ENCODE results near the gene SDCCAG8. TPM values are rescaled to one million over a fixed set of nuclear protein-coding genes. Genes with fewer than 3 reads are reported as not detected.
A peak's percentile ranks its signal among the peaks of the same experiment; 100 is the strongest.

The SDCCAG8 gene
- total RNA-seq, 1 donor = 26.1 TPM

GRCh38 chr1:243414152-243414494, 158.3 kb downstream of the SDCCAG8 start:
- DNase-seq (ENCODE audit: low read depth in 2 of 3, low spot score in 2 of 3) = no peak

DNA sequence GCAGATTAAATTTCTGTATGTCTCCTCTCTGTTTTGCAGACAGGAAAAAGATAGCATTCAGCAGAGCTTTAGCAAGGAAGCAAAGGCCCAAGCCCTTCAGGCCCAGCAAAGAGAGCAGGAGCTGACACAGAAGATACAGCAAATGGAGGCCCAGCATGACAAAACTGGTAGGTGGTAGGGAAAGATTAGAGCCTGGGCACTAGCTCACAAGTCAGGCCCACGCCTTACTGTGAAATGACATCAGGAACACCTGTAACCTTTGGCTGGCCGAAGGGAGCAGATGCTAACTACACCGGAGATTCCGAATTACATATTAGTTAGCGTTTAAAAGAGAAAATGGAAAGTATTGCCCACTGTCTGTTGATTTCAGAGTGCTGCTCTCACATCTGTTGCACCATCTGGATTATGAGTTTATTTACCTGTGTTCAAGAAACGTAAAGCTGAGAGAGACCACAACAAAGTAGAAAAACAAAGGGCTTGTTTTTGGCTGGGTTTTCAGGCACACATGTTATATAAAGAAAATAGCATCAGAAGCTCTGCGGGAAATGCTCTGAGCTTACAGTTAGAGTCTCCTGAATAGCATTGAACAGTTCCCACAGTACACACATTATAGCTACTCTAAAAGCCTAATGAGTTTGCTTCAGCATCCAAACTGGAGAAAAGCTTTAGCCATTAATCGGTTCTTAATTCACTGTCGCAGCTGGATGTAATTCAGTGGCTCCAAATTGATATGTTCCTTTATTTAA, 160.0 kb downstream of the SDCCAG8 start:
- DNase-seq (ENCODE audit: low read depth in 2 of 3, low spot score in 2 of 3) = no peak

DNA sequence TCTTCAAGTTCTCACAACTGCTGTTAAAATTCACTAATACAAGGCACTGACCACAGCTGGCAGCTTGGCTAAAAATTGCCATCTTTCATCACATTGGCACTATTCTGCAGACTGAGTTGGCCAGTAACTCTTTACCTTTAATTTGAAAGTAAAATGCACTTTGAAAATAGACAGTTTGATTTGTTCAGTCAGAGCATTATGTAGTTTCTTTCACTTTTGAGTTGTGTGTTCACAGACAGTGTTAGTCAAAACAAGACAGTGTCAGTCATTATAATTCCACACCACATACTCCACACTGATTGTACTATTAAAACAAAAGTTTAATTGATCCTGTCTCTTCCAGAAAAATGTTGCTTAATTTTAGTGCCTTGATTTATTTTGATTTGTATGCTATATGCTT, 160.7 kb downstream of the SDCCAG8 start:
- DNase-seq (ENCODE audit: low read depth in 2 of 3, low spot score in 2 of 3) = no peak

- no peak for DNase-seq (ENCODE audit: low read depth in 2 of 3, low spot score in 2 of 3)
Measured at GRCh38 chr1:243420016-243420945, 164.4 kb downstream of the SDCCAG8 start.

GRCh38 chr1:243420946-243421685, 165.3 kb downstream of the SDCCAG8 start:
- DNase-seq (ENCODE audit: low read depth in 2 of 3, low spot score in 2 of 3) = no peak

GRCh38 chr1:243421784-243422183, 165.9 kb downstream of the SDCCAG8 start:
- peak in 2 of 3 donors; percentile 81 to 95 for DNase-seq (ENCODE audit: low read depth in 2 of 3, low spot score in 2 of 3)

- DNase-seq (ENCODE audit: low read depth in 2 of 3, low spot score in 2 of 3) = no peak
Measured at GRCh38 chr1:243422362-243422761, 166.5 kb downstream of the SDCCAG8 start.

DNA sequence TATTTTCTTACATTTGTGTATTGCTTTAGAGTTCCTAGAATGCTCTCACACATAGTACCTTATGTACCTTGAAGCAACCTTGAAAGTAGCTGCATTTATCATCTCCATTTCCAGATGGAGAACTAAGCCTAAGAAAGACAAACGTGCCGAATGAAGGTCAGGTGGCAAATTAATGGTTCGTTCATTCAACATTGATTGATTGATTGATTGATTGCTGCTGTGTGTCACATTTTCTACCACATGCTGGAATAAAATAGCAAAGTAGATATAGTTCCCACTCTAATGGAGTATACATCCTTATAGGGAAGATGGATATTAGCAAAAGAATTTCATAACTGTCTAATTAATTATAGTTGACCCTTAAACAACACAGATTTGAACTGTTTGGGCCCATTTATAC, 172.2 kb downstream of the SDCCAG8 start:
- DNase-seq (ENCODE audit: low read depth in 2 of 3, low spot score in 2 of 3) = no peak

- DNase-seq (ENCODE audit: low read depth in 2 of 3, low spot score in 2 of 3) = no peak
Measured at GRCh38 chr1:243428617-243429342, 172.9 kb downstream of the SDCCAG8 start.

DNA sequence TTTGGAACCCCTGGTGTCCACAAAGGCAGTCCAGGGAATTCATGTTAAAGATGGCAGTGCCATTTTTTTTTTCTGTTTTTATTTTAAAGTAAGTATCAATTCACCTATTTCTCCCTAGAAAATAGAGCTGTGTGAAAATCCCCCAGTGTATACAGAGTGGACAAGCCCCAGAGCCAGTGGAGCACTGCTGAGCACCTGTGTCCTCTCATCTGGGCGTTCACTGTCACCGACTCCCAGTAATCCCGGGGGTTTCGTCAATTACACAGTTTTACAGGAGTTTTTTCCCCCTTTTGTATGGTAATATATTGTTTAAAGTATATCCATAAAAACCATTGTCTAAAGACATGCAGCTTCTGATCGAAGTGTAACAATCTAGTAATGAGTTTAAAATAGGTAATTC, 175.8 kb downstream of the SDCCAG8 start:
- no peak for DNase-seq (ENCODE audit: low read depth in 2 of 3, low spot score in 2 of 3)

DNA sequence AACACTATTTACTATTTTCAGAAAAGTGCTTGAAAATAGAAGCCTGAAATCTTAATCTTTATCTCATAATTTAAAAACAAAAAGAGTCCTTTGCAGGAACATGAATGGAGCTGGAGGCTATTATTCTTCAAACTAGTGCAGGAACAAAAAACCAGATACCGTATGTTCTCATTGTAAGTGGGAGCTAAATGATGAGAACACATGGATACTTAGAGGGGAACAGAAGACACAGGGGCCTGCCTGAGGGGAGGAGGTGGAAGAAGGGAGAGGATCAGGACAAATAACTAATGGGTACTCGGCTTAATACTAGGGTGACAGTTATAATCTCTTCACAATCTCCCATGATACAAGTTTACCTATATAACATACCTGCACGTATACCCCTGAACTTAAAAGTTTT, 176.3 kb downstream of the SDCCAG8 start:
- DNase-seq (ENCODE audit: low read depth in 2 of 3, low spot score in 2 of 3) = no peak

DNA sequence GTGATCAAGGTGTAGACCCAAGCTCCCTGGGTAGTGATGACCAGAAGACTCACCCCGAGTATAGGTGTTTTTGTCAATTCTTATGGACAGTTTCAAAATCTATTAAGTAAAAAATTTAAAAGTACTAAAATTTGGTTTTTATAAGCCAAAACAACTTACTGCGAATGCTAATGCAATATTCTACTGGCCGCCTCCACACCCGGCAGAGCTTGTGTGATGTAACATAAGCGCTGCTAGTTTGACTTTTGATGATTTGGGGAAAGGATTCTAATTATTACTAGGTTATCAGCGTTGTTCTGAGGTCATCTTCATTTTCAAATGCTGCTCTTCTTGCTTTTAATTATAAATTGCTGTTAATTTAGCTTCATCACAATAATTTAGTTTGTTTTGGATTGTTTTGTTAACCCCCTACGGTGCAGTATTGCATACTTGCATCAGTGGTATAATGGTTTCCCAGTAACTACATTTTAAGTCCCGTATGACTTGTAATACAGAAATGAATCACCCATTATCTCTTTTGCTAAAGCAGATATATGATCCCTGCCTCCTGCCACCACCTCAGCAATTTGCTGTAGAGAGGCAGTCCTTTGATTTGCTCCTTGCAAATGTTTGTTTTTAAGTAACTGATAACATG, 178.0 kb downstream of the SDCCAG8 start:
- DNase-seq (ENCODE audit: low read depth in 2 of 3, low spot score in 2 of 3) = no peak

- no peak for DNase-seq (ENCODE audit: low read depth in 2 of 3, low spot score in 2 of 3)
Measured at GRCh38 chr1:243434594-243434993, 178.8 kb downstream of the SDCCAG8 start.

- no peak for DNase-seq (ENCODE audit: low read depth in 2 of 3, low spot score in 2 of 3)
Measured at GRCh38 chr1:243435836-243436235, 180.0 kb downstream of the SDCCAG8 start.

GRCh38 chr1:243438146-243438545, 182.3 kb downstream of the SDCCAG8 start:
- no peak for DNase-seq (ENCODE audit: low read depth in 2 of 3, low spot score in 2 of 3)

GRCh38 chr1:243438815-243439214, 183.0 kb downstream of the SDCCAG8 start:
- DNase-seq (ENCODE audit: low read depth in 2 of 3, low spot score in 2 of 3) = no peak

DNA sequence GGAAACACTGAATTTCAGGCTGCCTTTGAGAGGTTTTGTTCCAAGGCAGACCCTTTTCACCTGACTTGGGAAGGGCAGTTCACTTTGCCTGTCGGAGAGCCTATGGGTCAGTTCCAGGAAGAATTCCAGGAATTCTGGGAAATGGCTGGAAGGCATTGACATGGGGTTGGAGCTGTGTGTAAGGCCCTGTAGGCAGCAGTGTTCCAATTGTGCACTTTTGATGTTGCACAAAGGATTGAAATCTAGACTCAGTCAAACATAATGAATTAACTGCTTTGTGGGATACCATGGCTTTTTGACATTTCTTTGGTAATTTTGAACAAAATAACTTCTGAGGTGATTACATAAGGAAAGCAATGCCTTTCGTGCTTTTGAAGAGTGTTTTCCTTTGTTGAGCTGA, 184.6 kb downstream of the SDCCAG8 start:
- DNase-seq (ENCODE audit: low read depth in 2 of 3, low spot score in 2 of 3) = no peak

- no peak for DNase-seq (ENCODE audit: low read depth in 2 of 3, low spot score in 2 of 3)
Measured at GRCh38 chr1:243441601-243442000, 185.8 kb downstream of the SDCCAG8 start.

- no peak for DNase-seq (ENCODE audit: low read depth in 2 of 3, low spot score in 2 of 3)
Measured at GRCh38 chr1:243443557-243443956, 187.7 kb downstream of the SDCCAG8 start.

- peak in 2 of 3 donors; percentile 55 to 59 for DNase-seq (ENCODE audit: low read depth in 2 of 3, low spot score in 2 of 3)
Measured at GRCh38 chr1:243447347-243447746, 191.5 kb downstream of the SDCCAG8 start.
